GM15510 (cell line): Measurements from ENCODE around the gene PTPRR.

Source experiments
- POLR2A ChIP-seq: IDR thresholded peaks from 3 replicates; pipeline ENCODE4 v1.6.1; 2011; ENCODE audit warnings: borderline replicate concordance; ENCODE audit not compliant: insufficient read length; ENCODE audit errors: extremely low read depth

Gene PTPRR

GRCh38 chr12:70920251-70920851 lies at the start of gene PTPRR:
TSS of gene PTPRR (minus strand) at chr12:70920738. CDS start at chr12:70920390, 348 bp downstream.
- no peak for TF ChIP-seq POLR2A

- no peak for TF ChIP-seq POLR2A
Observed at GRCh38 chr12:70966996-70967790, 46.7 kb upstream of the PTPRR start.

- no peak for TF ChIP-seq POLR2A
Observed at GRCh38 chr12:70966046-70966445, 45.5 kb upstream of the PTPRR start.

GRCh38 chr12:70964867-70965510 lies 44.5 kb upstream of the PTPRR start:
- no peak for TF ChIP-seq POLR2A

GRCh38 chr12:70963081-70963660 lies 42.6 kb upstream of the PTPRR start:
- no peak for TF ChIP-seq POLR2A

- no peak for TF ChIP-seq POLR2A
Observed at GRCh38 chr12:70962226-70962794, 41.8 kb upstream of the PTPRR start.

GRCh38 chr12:70960484-70960883 lies 39.9 kb upstream of the PTPRR start:
- TF ChIP-seq POLR2A: no peak

- no peak for TF ChIP-seq POLR2A
Observed at GRCh38 chr12:70955415-70955814, 34.9 kb upstream of the PTPRR start.

- TF ChIP-seq POLR2A: no peak
Observed at GRCh38 chr12:70950451-70950850, 29.9 kb upstream of the PTPRR start.

- no peak for TF ChIP-seq POLR2A
Observed at GRCh38 chr12:70948976-70949336, 28.4 kb upstream of the PTPRR start.

- TF ChIP-seq POLR2A: no peak
Observed at GRCh38 chr12:70948236-70948975, 27.9 kb upstream of the PTPRR start.

GRCh38 chr12:70936203-70936813 lies 15.8 kb upstream of the PTPRR start:
- TF ChIP-seq POLR2A: no peak

- no peak for TF ChIP-seq POLR2A
Observed at GRCh38 chr12:70933133-70933532, 12.6 kb upstream of the PTPRR start.

GRCh38 chr12:70929029-70929428 lies 8.5 kb upstream of the PTPRR start:
- TF ChIP-seq POLR2A: no peak
